ENCODE measurements around the gene ITIH3. TPM values are rescaled to one million over a fixed set of nuclear protein-coding genes. Genes with fewer than 3 reads are reported as not detected.
A peak's percentile ranks its signal among the peaks of the same experiment; 100 is the strongest.

Gene ITIH3
- total RNA-seq, 6 experiments from 2014 or later: 742 to 1,822 (median 982) TPM

DNA sequence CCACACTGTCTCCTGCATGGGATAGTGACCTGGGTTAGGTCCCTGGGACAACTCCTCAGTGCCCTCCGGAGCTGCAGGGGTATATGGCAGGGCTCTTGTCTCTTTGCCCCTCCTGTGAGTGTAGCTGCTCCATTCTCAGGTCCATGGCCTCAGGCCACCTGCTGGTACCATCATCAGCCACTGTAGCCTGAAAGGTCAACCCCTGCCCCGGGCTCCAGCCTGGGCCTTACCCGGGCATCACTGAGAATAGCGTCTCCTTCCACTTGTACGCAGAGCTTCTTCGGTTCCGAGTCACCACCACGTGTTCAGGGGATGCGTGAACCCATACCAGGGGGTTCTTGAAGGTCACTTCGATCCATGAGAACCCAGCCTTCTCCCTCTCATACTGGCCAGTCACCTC lies 22.1 kb downstream of the ITIH3 start:
- 90% methylated on average over 4 of the region's 10 CpGs for WGBS (ENCODE audit: insufficient coverage, low coverage, low lambda C conversion rate, missing lambda C conversion rate)
- Histone ChIP-seq H3K4me3 (no peak overlapping the region), H3K9me3 (no peaks in the 10 kb centered on the region), H3K27me3 (no peaks in the 10 kb centered on the region), H3K27ac (peak overlapping the region in 1 of 3 donors; percentile 18), H3K4me1 (peaks cover 0 to 62% (median 18%) of the 10 kb centered on the region in 4 donors), H3K36me3 (peaks cover 0 to 71% (median 35%) of the 10 kb centered on the region in 4 donors)
- ATAC-seq (peak in 2 of 4 donors; percentile 0), DNase-seq (no peak)
- intact Hi-C loops (cut with DNase I): no loop called here
- TF ChIP-seq CTCF (IDR thresholded peaks at IDR 0.05) (no peak), POLR2A (IDR thresholded peaks at IDR 0.05) (peak; percentile 20)

DNA sequence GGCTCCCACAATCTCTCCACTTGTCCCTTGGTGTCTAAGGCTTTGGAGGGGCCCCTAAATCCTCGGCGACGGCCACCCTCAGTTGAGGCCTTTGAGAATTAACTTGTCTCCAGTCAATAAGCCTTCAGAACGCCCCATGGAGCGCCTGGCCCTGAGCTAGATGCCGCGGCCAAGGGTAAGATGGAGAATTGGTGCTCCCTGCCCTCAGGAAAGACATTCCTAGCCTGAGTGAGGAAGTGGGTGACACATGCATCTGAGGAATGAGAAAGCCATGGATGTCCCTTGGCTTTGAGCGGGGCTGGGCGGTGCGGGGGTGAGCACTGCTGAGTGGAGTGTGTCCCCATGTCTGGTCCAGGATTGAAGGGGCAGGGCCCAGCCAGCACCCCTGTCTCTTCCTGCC lies 22.6 kb downstream of the ITIH3 start:
- intact Hi-C loops (cut with DNase I): no loop called here
- peaks cover 0 to 57% (median 15%) of the 10 kb centered on the region in 4 donors for H3K4me1 ChIP-seq
- peaks cover 0 to 76% (median 38%) of the 10 kb centered on the region in 4 donors for H3K36me3 ChIP-seq
- WGBS (ENCODE audit: insufficient coverage, low coverage, low lambda C conversion rate, missing lambda C conversion rate): 92% methylated on average over 8 of the region's 10 CpGs
- no peak overlapping the region for H3K27ac ChIP-seq
- ATAC-seq: peak in 1 of 4 donors; percentile 0
- no peak for TF ChIP-seq CTCF (IDR thresholded peaks at IDR 0.05)
- TF ChIP-seq POLR2A (IDR thresholded peaks at IDR 0.05): no peak
- no peak overlapping the region for H3K4me3 ChIP-seq
- no peak for DNase-seq
- no peaks in the 10 kb centered on the region for H3K9me3 ChIP-seq
- H3K27me3 ChIP-seq: no peaks in the 10 kb centered on the region

DNA sequence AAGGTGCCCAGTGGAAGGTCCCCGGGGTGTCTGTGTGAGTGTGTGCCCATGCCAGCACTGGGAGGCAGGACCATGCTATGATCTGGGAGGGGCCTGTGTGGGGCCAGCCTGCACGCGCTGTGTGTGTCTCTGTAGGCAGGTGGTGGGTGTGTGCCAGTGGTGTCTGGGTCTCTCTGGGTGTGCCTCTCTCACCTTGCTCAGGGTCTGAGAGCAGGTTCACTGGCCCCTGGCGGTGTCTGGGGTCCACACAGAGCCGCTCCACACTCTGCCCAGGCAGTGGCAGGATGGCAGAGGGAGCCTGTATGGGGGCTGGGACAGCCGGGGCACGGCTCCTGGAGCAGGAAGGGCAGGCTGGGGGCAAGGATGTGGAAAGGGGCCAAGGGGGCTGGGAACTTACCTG lies 23.3 kb downstream of the ITIH3 start:
- 48% methylated on average over 2 of the region's 7 CpGs for WGBS (ENCODE audit: insufficient coverage, low coverage, low lambda C conversion rate, missing lambda C conversion rate)
- Histone ChIP-seq H3K4me3 (no peak overlapping the region), H3K36me3 (peaks cover 0 to 83% (median 42%) of the 10 kb centered on the region in 4 donors), H3K27ac (no peak overlapping the region), H3K4me1 (peaks cover 0 to 52% (median 12%) of the 10 kb centered on the region in 4 donors), H3K9me3 (no peaks in the 10 kb centered on the region), H3K27me3 (no peaks in the 10 kb centered on the region)
- intact Hi-C loops (cut with DNase I): no loop called here
- TF ChIP-seq CTCF (IDR thresholded peaks at IDR 0.05): no peak
- TF ChIP-seq POLR2A (IDR thresholded peaks at IDR 0.05): peak; percentile 18
- DNase-seq (no peak), ATAC-seq (peak; percentile 0 to 3 (median 1))

DNA sequence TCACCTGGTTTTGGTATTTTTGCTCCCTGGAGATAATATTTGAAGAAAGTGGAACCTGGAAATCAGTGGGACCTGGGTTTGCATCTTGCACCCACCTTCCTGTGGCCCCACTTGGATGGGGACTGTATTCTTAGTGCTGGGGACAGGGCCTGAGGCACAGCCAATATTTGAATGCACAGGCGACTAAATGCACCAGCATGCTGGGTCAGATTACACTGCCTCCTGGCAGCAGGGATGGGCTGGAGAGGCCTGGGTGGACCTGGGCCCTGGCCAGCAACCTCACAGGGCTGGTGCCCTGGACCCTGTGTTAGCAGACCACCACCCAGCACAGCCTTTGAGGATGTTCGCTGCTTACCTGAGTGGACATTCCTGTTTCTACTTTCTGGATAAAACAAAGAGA lies 25.3 kb downstream of the ITIH3 start:
- Histone ChIP-seq H3K27me3 (no peaks in the 10 kb centered on the region), H3K36me3 (peaks cover 0 to 100% (median 53%) of the 10 kb centered on the region in 4 donors), H3K27ac (peak overlapping the region in 1 of 3 donors; percentile 3), H3K4me3 (no peak overlapping the region), H3K9me3 (no peaks in the 10 kb centered on the region), H3K4me1 (peaks cover 0 to 50% (median 6%) of the 10 kb centered on the region in 4 donors)
- no peak for TF ChIP-seq POLR2A (IDR thresholded peaks at IDR 0.05)
- no peak for TF ChIP-seq CTCF (IDR thresholded peaks at IDR 0.05)
- no CpG with 5 or more reads among the region's 2 CpGs for WGBS (ENCODE audit: insufficient coverage, low coverage, low lambda C conversion rate, missing lambda C conversion rate)
- intact Hi-C loops (cut with DNase I): no loop called here
- DNase-seq (no peak), ATAC-seq (no peak)
